PC-3 (cell line): ENCODE data around the gene LIMA1. TPM values are rescaled to one million over a fixed set of nuclear protein-coding genes. Genes with fewer than 3 reads are reported as not detected.
A peak's percentile ranks its signal among the peaks of the same experiment; 100 is the strongest.

Experiments used
- ATAC-seq: fragments of 200-7000 bp; cut with Tn5 transposase; 2 replicates; pipeline ENCODE4 v1.9.1; 2020; ENCODE audit warnings: mild to moderate bottlenecking, moderate library complexity
- BruUV-seq: library from RNA; stranded (reverse); fragments of 400-500 nt; replicated peaks from 2 replicates; lab custom pipeline; 2021; lab: Mats Ljungman, UMichigan
- CTCF ChIA-PET: fragments of 300-600 bp; sonication (Branson Sonifier 250); formaldehyde crosslinking; loops from one replicate; lab custom pipeline; 2022; ENCODE audit warnings: antibody characterized with exemption; lab: Charles Lee
- POLR2A ChIA-PET: fragments of 300-600 bp; sonication (Branson Sonifier 250); formaldehyde crosslinking; loops from one replicate; lab custom pipeline; 2022; ENCODE audit warnings: antibody characterized with exemption; ENCODE audit not compliant: unreplicated experiment; lab: Charles Lee
- DNase-seq: peaks from one replicate; pipeline ENCODE4 v3.0.0-alpha.2; 2015
- H2AFZ ChIP-seq: fragments of 300-600 bp; sonication (generic); 2 replicates; pipeline ENCODE4 v1.6.0; 2016; ENCODE audit warnings: antibody characterized with exemption, low read length
- H3F3A ChIP-seq: fragments of 300-600 bp; sonication (generic); one replicate; pipeline ENCODE4 v1.6.0; 2017; ENCODE audit warnings: antibody characterized with exemption, low read length, control low read depth, mild to moderate bottlenecking; ENCODE audit not compliant: unreplicated experiment
- H3K27ac ChIP-seq: fragments of 300-600 bp; sonication (generic); 2 replicates; pipeline ENCODE4 v1.5.1; 2016; ENCODE audit warnings: mild to moderate bottlenecking, low read length
- H3K27me3 ChIP-seq: fragments of 300-600 bp; sonication (generic); 2 replicates; pipeline ENCODE4 v1.6.1; 2016; ENCODE audit warnings: low read length, mixed read lengths
- H3K36me3 ChIP-seq: fragments of 300-600 bp; sonication (generic); 2 replicates; pipeline ENCODE4 v1.6.1; 2016; ENCODE audit warnings: low read depth, mixed run types, low read length, mixed read lengths
- H3K4me1 ChIP-seq: fragments of 300-600 bp; sonication (generic); 2 replicates; pipeline ENCODE4 v1.5.1; 2016; ENCODE audit warnings: low read length; ENCODE audit not compliant: insufficient read depth
- H3K4me2 ChIP-seq: fragments of 300-600 bp; sonication (generic); 2 replicates; pipeline ENCODE4 v1.6.0; 2016; ENCODE audit warnings: low read length
- H3K4me3 ChIP-seq: fragments of 300-600 bp; sonication (generic); 2 replicates; pipeline ENCODE4 v1.5.1; 2016; ENCODE audit warnings: mild to moderate bottlenecking, low read length, mixed read lengths
- H3K79me2 ChIP-seq: fragments of 300-600 bp; sonication (generic); 2 replicates; pipeline ENCODE4 v1.6.1; 2017; ENCODE audit warnings: low read length, mixed read lengths
- H3K9ac ChIP-seq: fragments of 300-600 bp; sonication (generic); 2 replicates; pipeline ENCODE4 v1.6.0; 2016; ENCODE audit warnings: mild to moderate bottlenecking, low read length
- H3K9me2 ChIP-seq: fragments of 300-600 bp; sonication (generic); replicated peaks from 2 replicates; pipeline ENCODE4 v1.6.1; 2016; ENCODE audit warnings: mixed run types, low read length, mixed read lengths
- H3K9me3 ChIP-seq: fragments of 300-600 bp; sonication (generic); 2 replicates; pipeline ENCODE4 v1.6.1; 2016; ENCODE audit warnings: low read length, mixed read lengths
- H4K20me1 ChIP-seq: fragments of 300-600 bp; sonication (generic); 2 replicates; pipeline ENCODE4 v1.6.1; 2016; ENCODE audit warnings: low read length, mixed read lengths
- EZH2 ChIP-seq: fragments of 300-600 bp; sonication (generic); IDR thresholded peaks from one replicate; pipeline ENCODE4 v1.6.1; 2017; ENCODE audit warnings: antibody characterized with exemption, mild to moderate bottlenecking, low read length; ENCODE audit not compliant: unreplicated experiment
- EZH2phosphoT487 ChIP-seq: fragments of 300-600 bp; sonication (generic); IDR thresholded peaks from 2 replicates; pipeline ENCODE4 v1.6.1; 2018; ENCODE audit warnings: mild to moderate bottlenecking, antibody characterized with exemption, low read length, borderline replicate concordance
- intact Hi-C: fragments of 100-400 bp; cut with micrococcal nuclease; formaldehyde crosslinking; loops from 2 replicates; pipeline ENCODE4 v1.9.0; 2023
- total RNA-seq: library from RNA; depleted of rRNA; stranded (reverse); fragments of >200 nt; gene quantifications from 2 replicates; pipeline ENCODE4 v1.2.3, GENCODE V29; 2014
- TF ChIP-seq, protein P1 (sequence below): fragments of 300-600 bp; sonication (generic); conservative IDR thresholded peaks from 2 replicates; pipeline ENCODE4 v1.5.1; 2017; ENCODE audit warnings: antibody characterized with exemption, low read depth, mild to moderate bottlenecking, low read length

Gene LIMA1
- total RNA-seq, 1 experiment from 2014 or later, result 45.1 TPM

DNA sequence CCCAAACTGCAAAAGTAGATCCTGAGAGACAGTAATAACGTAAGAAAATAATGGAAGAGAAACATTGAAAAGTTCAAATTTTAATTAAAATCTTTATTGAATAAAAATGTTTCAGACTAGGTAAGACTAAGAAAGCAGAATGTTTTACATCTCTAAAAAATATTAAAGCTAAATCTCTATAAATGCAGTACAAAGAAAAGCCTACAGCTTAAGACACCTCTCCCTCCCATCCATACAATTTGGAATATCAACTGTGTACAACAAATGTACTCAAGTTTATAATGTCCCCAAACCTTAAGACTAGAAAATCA lies 107.6 kb downstream of the LIMA1 start:
- intact Hi-C loops, result loop anchor here (1.0 kb wide), 2 partner anchors 43 to 100 kb away; no protein-coding TSS in a partner anchor

DNA sequence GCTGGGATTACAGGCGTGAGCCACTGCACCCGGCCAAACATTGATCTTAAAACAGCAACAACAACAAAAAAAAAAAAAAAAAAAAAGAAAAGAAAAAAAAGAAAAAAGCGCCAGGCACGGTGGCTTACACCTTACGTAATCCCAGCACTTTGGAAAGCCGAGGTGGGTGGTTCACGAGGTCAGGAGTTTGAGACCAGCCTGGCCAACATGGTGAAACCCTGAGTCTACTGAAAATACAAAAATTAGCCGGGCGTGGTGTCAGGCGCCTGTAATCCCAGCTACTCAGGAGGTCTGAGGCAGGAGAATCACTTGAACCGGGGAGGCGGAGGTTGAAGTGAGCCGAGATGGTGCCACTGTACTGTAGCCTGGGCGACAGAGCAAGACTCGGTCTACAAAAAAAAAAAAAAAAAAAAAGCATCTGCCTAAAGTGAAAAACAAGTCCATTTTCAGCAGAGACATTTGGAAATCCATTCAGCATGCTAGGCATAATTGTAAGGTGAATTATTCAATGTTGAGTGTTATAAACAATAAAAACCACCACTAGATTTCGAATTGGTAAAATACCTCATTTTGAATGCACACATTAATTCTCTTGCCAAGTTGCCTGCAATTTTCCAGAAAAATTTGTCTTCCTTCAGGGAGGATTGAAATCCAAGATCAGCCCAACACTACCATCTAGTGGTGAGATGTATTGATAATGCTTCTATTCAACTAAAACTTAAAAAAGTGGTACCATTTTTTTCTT lies 108.2 kb downstream of the LIMA1 start:
- Histone ChIP-seq H3K4me3 (no peak overlapping the region), H3K27me3 (no peaks in the 10 kb centered on the region), H3K27ac (no peak overlapping the region), H3K9ac (no peak overlapping the region), H3K4me1 (no peaks in the 10 kb centered on the region), H3K9me3 (no peaks in the 10 kb centered on the region), H4K20me1 (no peaks in the 10 kb centered on the region), H3K4me2 (no peak overlapping the region), H3K9me2 (no peaks in the 10 kb centered on the region), H3K36me3 (no peaks in the 10 kb centered on the region; the same call in 1 of the 2 replicates), H2AFZ (no peak overlapping the region), H3F3A (no peaks in the 10 kb centered on the region), H3K79me2 (no peaks in the 10 kb centered on the region)
- TF ChIP-seq, protein P1, sequence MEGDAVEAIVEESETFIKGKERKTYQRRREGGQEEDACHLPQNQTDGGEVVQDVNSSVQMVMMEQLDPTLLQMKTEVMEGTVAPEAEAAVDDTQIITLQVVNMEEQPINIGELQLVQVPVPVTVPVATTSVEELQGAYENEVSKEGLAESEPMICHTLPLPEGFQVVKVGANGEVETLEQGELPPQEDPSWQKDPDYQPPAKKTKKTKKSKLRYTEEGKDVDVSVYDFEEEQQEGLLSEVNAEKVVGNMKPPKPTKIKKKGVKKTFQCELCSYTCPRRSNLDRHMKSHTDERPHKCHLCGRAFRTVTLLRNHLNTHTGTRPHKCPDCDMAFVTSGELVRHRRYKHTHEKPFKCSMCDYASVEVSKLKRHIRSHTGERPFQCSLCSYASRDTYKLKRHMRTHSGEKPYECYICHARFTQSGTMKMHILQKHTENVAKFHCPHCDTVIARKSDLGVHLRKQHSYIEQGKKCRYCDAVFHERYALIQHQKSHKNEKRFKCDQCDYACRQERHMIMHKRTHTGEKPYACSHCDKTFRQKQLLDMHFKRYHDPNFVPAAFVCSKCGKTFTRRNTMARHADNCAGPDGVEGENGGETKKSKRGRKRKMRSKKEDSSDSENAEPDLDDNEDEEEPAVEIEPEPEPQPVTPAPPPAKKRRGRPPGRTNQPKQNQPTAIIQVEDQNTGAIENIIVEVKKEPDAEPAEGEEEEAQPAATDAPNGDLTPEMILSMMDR, result peak; percentile 83
- TF ChIP-seq EZH2phosphoT487 (no peak), EZH2 (no peak)
- ChIA-PET POLR2A (no interaction called here), CTCF (interaction anchor here (0.6 to 1.8 kb wide), 3 partner anchors 63 to 620 kb away, joined by 3 to 22 read pairs (median 4); partner anchors contain the start of gene COX14)
- ATAC-seq (peak; percentile 38), DNase-seq (peak; percentile 88)
- intact Hi-C loops, result loop anchor here (1.0 kb wide), 2 partner anchors 43 to 100 kb away; no protein-coding TSS in a partner anchor
- BruUV-seq, result no TSS peak

More for the DNA sequence above, 107.6 kb downstream of the LIMA1 start:
- H3K9ac ChIP-seq, result no peak overlapping the region
- no peak overlapping the region for H3K27ac ChIP-seq
- H3K27me3 ChIP-seq, result no peaks in the 10 kb centered on the region
- no peak overlapping the region for H3K4me3 ChIP-seq
- BruUV-seq, result no TSS peak
- TF ChIP-seq EZH2, result no peak
- no peak for TF ChIP-seq EZH2phosphoT487
- TF ChIP-seq, protein P1, result peak; percentile 7; the same call in 1 of the 2 replicates
- H3K9me3 ChIP-seq, result no peaks in the 10 kb centered on the region
- no peaks in the 10 kb centered on the region for H4K20me1 ChIP-seq
- H3K79me2 ChIP-seq, result no peaks in the 10 kb centered on the region
- POLR2A ChIA-PET, result interaction anchor here (0.6 kb wide), 1 partner anchor 347 kb away, joined by 24 read pairs; the partner anchor contains the start of gene NCKAP5L
- CTCF ChIA-PET, result interaction anchor here (0.6 to 1.8 kb wide), 5 partner anchors 26 to 621 kb away, joined by 3 to 22 read pairs (median 4); partner anchors contain the start of genes COX14 and SMARCD1
- H3F3A ChIP-seq, result no peaks in the 10 kb centered on the region
- no peaks in the 10 kb centered on the region for H3K9me2 ChIP-seq
- DNase-seq (no peak), ATAC-seq (no peak)
- no peaks in the 10 kb centered on the region; the same call in 1 of the 2 replicates for H3K36me3 ChIP-seq
- H3K4me2 ChIP-seq, result no peak overlapping the region
- no peak overlapping the region for H2AFZ ChIP-seq
- no peaks in the 10 kb centered on the region for H3K4me1 ChIP-seq
